Astrocyte of the spinal cord (primary cell): ENCODE results near the gene TIMP1.
"Not testable (repeated sequence)": the region's sequence is repeated elsewhere in the genome, so short reads cannot be mapped to it uniquely, and the experiment has no call there.

Experiments
- DNase-seq: peaks from one replicate; pipeline ENCODE4 v3.0.0; 2011; ENCODE audit warnings: low read depth, low spot score
- H3K4me3 ChIP-seq: 2 replicates; pipeline ENCODE4 v1.5.1; 2011; ENCODE audit warnings: low read depth, mild to moderate bottlenecking, low read length, moderate library complexity
- CTCF ChIP-seq: IDR thresholded peaks from 2 replicates; pipeline ENCODE4 v1.5.1; 2012; ENCODE audit warnings: low read depth, mild to moderate bottlenecking, low read length, inconsistent platforms
- in situ Hi-C: cut with HindIII; loops from 2 replicates; pipeline ENCODE4 v1.10.0; 2017; ENCODE audit warnings: low sequenced_read_pairs

TIMP1 gene

GRCh38 chrX:47597222-47597621 is 15.0 kb downstream of the TIMP1 start:
- no peak for TF ChIP-seq CTCF
- no peak for DNase-seq
- in situ Hi-C loops = no loop called here
- no peak overlapping the region for H3K4me3 ChIP-seq

- H3K4me3 ChIP-seq, DNase-seq, in situ Hi-C loops: not testable (repeated sequence)
Observed at GRCh38 chrX:47603125-47603524, 20.9 kb downstream of the TIMP1 start.

GRCh38 chrX:47605024-47605423 is 22.8 kb downstream of the TIMP1 start:
- no peak overlapping the region for H3K4me3 ChIP-seq
- no peak for DNase-seq
- in situ Hi-C loops = no loop called here
- no peak for TF ChIP-seq CTCF

- TF ChIP-seq CTCF = no peak
- DNase-seq = no peak
- in situ Hi-C loops = no loop called here
- H3K4me3 ChIP-seq = no peak overlapping the region
Observed at GRCh38 chrX:47607091-47607490, 24.9 kb downstream of the TIMP1 start.

GRCh38 chrX:47608130-47608810 is 26.0 kb downstream of the TIMP1 start:
- no peak for DNase-seq
- no peak for TF ChIP-seq CTCF
- no peak overlapping the region for H3K4me3 ChIP-seq
- in situ Hi-C loops = no loop called here

GRCh38 chrX:47610511-47610910 is 28.3 kb downstream of the TIMP1 start:
- in situ Hi-C loops = no loop called here
- TF ChIP-seq CTCF = no peak

GRCh38 chrX:47611489-47611888 is 29.3 kb downstream of the TIMP1 start:
- TF ChIP-seq CTCF = no peak
- H3K4me3 ChIP-seq = no peak overlapping the region
- in situ Hi-C loops = no loop called here
- DNase-seq = no peak

More at GRCh38 chrX:47610511-47610910, 28.3 kb downstream of the TIMP1 start:
- H3K4me3 ChIP-seq = no peak overlapping the region
- no peak for DNase-seq
